IMR-90 (cell line): Measurements from ENCODE around the gene SLIT3. TPM values are rescaled to one million over a fixed set of nuclear protein-coding genes. Genes with fewer than 3 reads are reported as not detected.

Experiments used
- ATAC-seq: fragments of 200-7000 bp; cut with Tn5 transposase; 2 replicates; pipeline ENCODE4 v1.9.1; 2020; ENCODE audit warnings: low read depth, mild to moderate bottlenecking, moderate library complexity
- BruUV-seq: library from RNA; stranded (reverse); fragments of 400-500 nt; replicated peaks from 2 replicates; lab custom pipeline; 2021; lab: Mats Ljungman, UMichigan
- CTCF ChIA-PET: fragments of 300-600 bp; formaldehyde crosslinking; extraction: SDS; loops from one replicate; lab custom pipeline; 2021; ENCODE audit warnings: antibody characterized with exemption; lab: Yijun Ruan, JAX
- POLR2A ChIA-PET: fragments of 300-600 bp; sonication (Branson Sonifier 250); formaldehyde crosslinking; loops from one replicate; lab custom pipeline; 2022; ENCODE audit warnings: antibody characterized with exemption; ENCODE audit not compliant: unreplicated experiment; lab: Charles Lee
- DNase-seq: peaks from one replicate; pipeline ENCODE4 v3.0.0; 2013
- H2AFZ ChIP-seq: replicated peaks from 2 replicates; pipeline ENCODE3; 2013; ENCODE audit warnings: low read length, mild to moderate bottlenecking; ENCODE audit not compliant: poor library complexity
- H2AK5ac ChIP-seq: 2 replicates; pipeline ENCODE4 v1.6.1; 2013; ENCODE audit warnings: low read depth, low read length, inconsistent platforms
- H2AK9ac ChIP-seq: replicated peaks from 2 replicates; pipeline ENCODE3; 2013; ENCODE audit warnings: mild to moderate bottlenecking, low read depth, low read length, moderate library complexity; ENCODE audit not compliant: poor library complexity
- H2BK120ac ChIP-seq: 2 replicates; pipeline ENCODE4 v1.6.1; 2013; ENCODE audit warnings: low read depth, low read length, inconsistent platforms
- H2BK15ac ChIP-seq: 3 replicates; pipeline ENCODE4 v1.6.1; 2013; ENCODE audit warnings: low read depth, low read length, inconsistent platforms
- H2BK20ac ChIP-seq: 2 replicates; pipeline ENCODE4 v1.6.1; 2013; ENCODE audit warnings: low read depth, mild to moderate bottlenecking, inconsistent platforms, low read length, moderate library complexity
- H2BK5ac ChIP-seq: 2 replicates; pipeline ENCODE4 v1.6.1; 2013; ENCODE audit warnings: mild to moderate bottlenecking, low read depth, low read length, inconsistent platforms; ENCODE audit not compliant: poor library complexity, severe bottlenecking
- H3K14ac ChIP-seq: replicated peaks from 2 replicates; pipeline ENCODE4 v1.6.1; 2013; ENCODE audit warnings: low read depth, low read length, inconsistent platforms
- H3K18ac ChIP-seq: 2 replicates; pipeline ENCODE4 v1.6.1; 2013; ENCODE audit warnings: low read depth, low read length, control low read depth
- H3K23ac ChIP-seq: 2 replicates; pipeline ENCODE4 v1.6.1; 2013; ENCODE audit warnings: low read depth, low read length, inconsistent platforms
- H3K27ac ChIP-seq: 2 replicates; pipeline ENCODE4 v1.5.1; 2013; ENCODE audit warnings: mild to moderate bottlenecking, control low read depth, low read length; ENCODE audit not compliant: insufficient read depth
- H3K27me3 ChIP-seq: 2 replicates; pipeline ENCODE4 v1.6.1; 2013; ENCODE audit warnings: low read length; ENCODE audit not compliant: control insufficient read depth, insufficient read depth
- H3K36me3 ChIP-seq: 2 replicates; pipeline ENCODE4 v1.6.1; 2013; ENCODE audit warnings: low read length, mixed read lengths; ENCODE audit not compliant: control insufficient read depth, insufficient read depth
- H3K4ac ChIP-seq: 2 replicates; pipeline ENCODE4 v1.6.1; 2013; ENCODE audit warnings: low read depth, low read length, inconsistent platforms
- H3K4me1 ChIP-seq: 2 replicates; pipeline ENCODE4 v1.6.1; 2013; ENCODE audit warnings: low read length, mixed read lengths; ENCODE audit not compliant: control insufficient read depth, insufficient read depth
- H3K4me2 ChIP-seq: 2 replicates; pipeline ENCODE4 v1.6.1; 2013; ENCODE audit warnings: low read depth, mild to moderate bottlenecking, control low read depth, low read length, moderate library complexity
- H3K4me3 ChIP-seq: 2 replicates; pipeline ENCODE4 v1.5.1; 2013; ENCODE audit warnings: low read depth, mild to moderate bottlenecking, control low read depth, low read length, moderate library complexity; ENCODE audit not compliant: insufficient read depth
- H3K56ac ChIP-seq: 2 replicates; pipeline ENCODE4 v1.6.1; 2013; ENCODE audit warnings: low read length, inconsistent platforms; ENCODE audit not compliant: insufficient read depth; ENCODE audit errors: extremely low read depth
- H3K79me1 ChIP-seq, 2 experiments: 2 replicates each; pipeline ENCODE4 v1.6.1; 2013; ENCODE audit warnings: low read length in 2 of 2, inconsistent platforms in 1 of 2, low read depth in 1 of 2
- H3K9ac ChIP-seq: 2 replicates; pipeline ENCODE4 v1.6.1; 2013; ENCODE audit warnings: low read depth, low read length, control low read depth
- H3K9me1 ChIP-seq: 2 replicates; pipeline ENCODE4 v1.6.1; 2013; ENCODE audit warnings: low read length, inconsistent platforms; ENCODE audit not compliant: insufficient read depth
- H3K9me3 ChIP-seq: 2 replicates; pipeline ENCODE4 v1.6.1; 2013; ENCODE audit warnings: low read length; ENCODE audit not compliant: control insufficient read depth, insufficient read depth
- H4K20me1 ChIP-seq: 2 replicates; pipeline ENCODE4 v1.6.1; 2013; ENCODE audit warnings: low read length, inconsistent platforms; ENCODE audit not compliant: insufficient read depth
- H4K5ac ChIP-seq: 2 replicates; pipeline ENCODE4 v1.6.1; 2013; ENCODE audit warnings: mild to moderate bottlenecking, low read depth, low read length, control low read depth
- H4K8ac ChIP-seq, 2 experiments: 2 replicates each; pipeline ENCODE4 v1.6.1; 2013; ENCODE audit warnings: low read depth in 2 of 2, low read length in 2 of 2, control low read depth in 1 of 2, inconsistent platforms in 1 of 2
- H4K91ac ChIP-seq: 2 replicates; pipeline ENCODE4 v1.6.1; 2013; ENCODE audit warnings: low read depth, low read length, inconsistent platforms; ENCODE audit not compliant: insufficient read depth
- CEBPB ChIP-seq: IDR thresholded peaks from 2 replicates; pipeline ENCODE4 v1.6.1; 2012; ENCODE audit warnings: low read depth, low read length, improper control_type of control experiment
- CHD1 ChIP-seq: IDR thresholded peaks from 2 replicates; pipeline ENCODE4 v1.6.1; 2012; ENCODE audit warnings: low read depth, low read length, improper control_type of control experiment
- FOS ChIP-seq: fragments of 150-350 bp; IDR thresholded peaks from 2 replicates; pipeline ENCODE4 v1.6.1; 2016; ENCODE audit warnings: low read depth, low read length
- MAZ ChIP-seq: IDR thresholded peaks from 2 replicates; pipeline ENCODE4 v1.6.1; 2012; ENCODE audit warnings: low read depth, mild to moderate bottlenecking, low read length, improper control_type of control experiment, moderate library complexity, borderline replicate concordance
- MXI1 ChIP-seq: IDR thresholded peaks from 2 replicates; pipeline ENCODE4 v1.6.1; 2012; ENCODE audit warnings: low read depth, mild to moderate bottlenecking, low read length, moderate library complexity, borderline replicate concordance
- POLR2A ChIP-seq: IDR thresholded peaks from 2 replicates; pipeline ENCODE4 v1.6.1; 2012; ENCODE audit warnings: mild to moderate bottlenecking, low read depth, low read length
- RAD21 ChIP-seq: IDR thresholded peaks from 2 replicates; pipeline ENCODE4 v1.6.1; 2012; ENCODE audit warnings: low read length, improper control_type of control experiment
- RCOR1 ChIP-seq: IDR thresholded peaks from 2 replicates; pipeline ENCODE4 v1.6.1; 2012; ENCODE audit warnings: mild to moderate bottlenecking, low read length, improper control_type of control experiment; ENCODE audit not compliant: insufficient replicate concordance
- WGBS, 2 experiments: methylation state at CpG; one replicate each; pipeline versions ENCODE4 v1.1.5 to v1.1.7; 2013; ENCODE audit warnings: missing lambda C conversion rate in 2 of 2; ENCODE audit not compliant: insufficient read length in 1 of 2; ENCODE audit errors: extremely low coverage in 2 of 2; 5-methylcytosine and 5-hydroxymethylcytosine counted together
- dilution Hi-C: fragments of 300-500 bp; cut with HindIII; formaldehyde crosslinking; loops from one replicate; pipeline ENCODE4 v1.14.3; 2018; ENCODE audit warnings: low sequenced_read_pairs; ENCODE audit not compliant: unreplicated experiment
- in situ Hi-C: fragments of 300-500 bp; cut with MboI; formaldehyde crosslinking; loops from 3 replicates; pipeline ENCODE4 v1.14.3; 2019; ENCODE audit warnings: low sequenced_read_pairs, inconsistent platforms, mixed read lengths
- intact Hi-C: fragments of 100-400 bp; cut with micrococcal nuclease; formaldehyde crosslinking; loops from 2 replicates; pipeline ENCODE4 v1.10.0; 2022
- polyA plus RNA-seq, 3 experiments: library from polyadenylated mRNA; depleted of rRNA; stranded (reverse); fragments of >200 nt; gene quantifications; 2 replicates each; pipeline ENCODE4 v1.2.3, GENCODE V29; 2012; ENCODE audit warnings: low replicate concordance in 1 of 3
- total RNA-seq: library from RNA; depleted of rRNA; stranded (reverse); fragments of >200 nt; gene quantifications from 2 replicates; pipeline ENCODE4 v1.2.3, GENCODE V29; 2012
- TF ChIP-seq, protein P1 (sequence below): fragments of 150-350 bp; IDR thresholded peaks from 2 replicates; pipeline ENCODE4 v1.6.1; 2017; ENCODE audit warnings: mild to moderate bottlenecking, antibody characterized with exemption, low read length, low read depth
- TF ChIP-seq, protein P2 (sequence below): conservative IDR thresholded peaks from 2 replicates; pipeline ENCODE4 v1.5.1; 2012; ENCODE audit warnings: mild to moderate bottlenecking, low read depth, low read length, improper control_type of control experiment

SLIT3 gene
- total and polyA plus RNA-seq, 2 of the 4 experiments (the other 2 are of a cell fraction): 0.18 to 0.50 TPM

DNA sequence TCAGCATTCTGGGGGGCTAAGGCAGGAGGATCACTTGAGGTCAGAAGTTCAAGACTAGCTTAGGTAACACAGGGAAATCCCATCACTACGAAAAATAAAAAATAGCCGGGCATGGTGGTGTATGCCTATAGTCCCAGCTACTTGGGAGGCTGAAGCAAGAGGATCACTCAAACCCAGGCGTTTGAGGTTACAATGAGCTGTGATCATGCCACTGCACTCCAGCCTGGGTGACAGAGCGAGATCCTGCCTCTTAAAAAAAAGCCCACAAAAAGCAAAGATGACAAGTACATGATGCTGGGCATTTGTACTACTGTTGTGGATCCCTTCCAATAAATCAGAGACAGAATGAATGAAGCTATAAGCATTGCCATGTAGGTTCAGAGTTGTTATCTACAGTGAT, 401.7 kb downstream of the SLIT3 start:
- Histone ChIP-seq H2BK120ac (no peak overlapping the region), H3K4ac (no peak overlapping the region), H2BK20ac (no peak overlapping the region), H4K8ac (no peak overlapping the region), H3K27ac (no peak overlapping the region), H4K20me1 (no peaks in the 10 kb centered on the region), H3K4me3 (no peak overlapping the region), H2AFZ (no peak overlapping the region), H3K14ac (no peak overlapping the region), H3K4me1 (no peaks in the 10 kb centered on the region), H3K36me3 (no peaks in the 10 kb centered on the region), H3K23ac (no peak overlapping the region), H3K9me3 (no peaks in the 10 kb centered on the region), H2BK5ac (no peak overlapping the region), H3K9ac (no peak overlapping the region), H2BK15ac (no peak overlapping the region), H4K91ac (no peak overlapping the region), H4K5ac (no peak overlapping the region), H3K79me1 (no peaks in the 10 kb centered on the region), H2AK9ac (no peak overlapping the region), H3K56ac (no peak overlapping the region), H3K4me2 (no peak overlapping the region), H3K27me3 (no peaks in the 10 kb centered on the region), H3K18ac (no peak overlapping the region), H2AK5ac (no peak overlapping the region), H3K9me1 (no peaks in the 10 kb centered on the region)
- intact Hi-C loops: no loop called here
- POLR2A ChIA-PET: no interaction called here
- dilution Hi-C loops: no loop called here
- in situ Hi-C loops: no loop called here
- no peak for ATAC-seq
- no TSS peak for BruUV-seq
- no peak for DNase-seq
- TF ChIP-seq POLR2A (no peak), CHD1 (no peak), MAZ (no peak), RAD21 (no peak), MXI1 (no peak), RCOR1 (no peak), FOS (no peak), CEBPB (no peak)
- TF ChIP-seq, protein P1, sequence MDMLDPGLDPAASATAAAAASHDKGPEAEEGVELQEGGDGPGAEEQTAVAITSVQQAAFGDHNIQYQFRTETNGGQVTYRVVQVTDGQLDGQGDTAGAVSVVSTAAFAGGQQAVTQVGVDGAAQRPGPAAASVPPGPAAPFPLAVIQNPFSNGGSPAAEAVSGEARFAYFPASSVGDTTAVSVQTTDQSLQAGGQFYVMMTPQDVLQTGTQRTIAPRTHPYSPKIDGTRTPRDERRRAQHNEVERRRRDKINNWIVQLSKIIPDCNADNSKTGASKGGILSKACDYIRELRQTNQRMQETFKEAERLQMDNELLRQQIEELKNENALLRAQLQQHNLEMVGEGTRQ: no peak
- TF ChIP-seq, protein P2, sequence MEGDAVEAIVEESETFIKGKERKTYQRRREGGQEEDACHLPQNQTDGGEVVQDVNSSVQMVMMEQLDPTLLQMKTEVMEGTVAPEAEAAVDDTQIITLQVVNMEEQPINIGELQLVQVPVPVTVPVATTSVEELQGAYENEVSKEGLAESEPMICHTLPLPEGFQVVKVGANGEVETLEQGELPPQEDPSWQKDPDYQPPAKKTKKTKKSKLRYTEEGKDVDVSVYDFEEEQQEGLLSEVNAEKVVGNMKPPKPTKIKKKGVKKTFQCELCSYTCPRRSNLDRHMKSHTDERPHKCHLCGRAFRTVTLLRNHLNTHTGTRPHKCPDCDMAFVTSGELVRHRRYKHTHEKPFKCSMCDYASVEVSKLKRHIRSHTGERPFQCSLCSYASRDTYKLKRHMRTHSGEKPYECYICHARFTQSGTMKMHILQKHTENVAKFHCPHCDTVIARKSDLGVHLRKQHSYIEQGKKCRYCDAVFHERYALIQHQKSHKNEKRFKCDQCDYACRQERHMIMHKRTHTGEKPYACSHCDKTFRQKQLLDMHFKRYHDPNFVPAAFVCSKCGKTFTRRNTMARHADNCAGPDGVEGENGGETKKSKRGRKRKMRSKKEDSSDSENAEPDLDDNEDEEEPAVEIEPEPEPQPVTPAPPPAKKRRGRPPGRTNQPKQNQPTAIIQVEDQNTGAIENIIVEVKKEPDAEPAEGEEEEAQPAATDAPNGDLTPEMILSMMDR: no peak
- WGBS, 2 experiments: no CpG with 5 or more reads among the region's 4 CpGs
- CTCF ChIA-PET: interaction anchor here (1.5 kb wide), 1 partner anchor 10 kb away, joined by 3 read pairs; no protein-coding TSS in a partner anchor
